ACHN (cell line): ENCODE data around the gene FAM9C.
"Not testable (repeated sequence)": the region's sequence is repeated elsewhere in the genome, so short reads cannot be mapped to it uniquely, and the experiment has no call there.

Experiments
- DNase-seq: peaks from one replicate; pipeline ENCODE4 v3.0.0-alpha.2; 2015
- in situ Hi-C: cut with HindIII; loops from 2 replicates; pipeline ENCODE4 v1.10.0; 2017; ENCODE audit warnings: low sequenced_read_pairs, low pct_ligation_motif_present, low pct_unique_long_range_greater_than_20kb

The FAM9C gene

GRCh38 chrX:13044441-13044840 is at the start of gene FAM9C:
TSS of gene FAM9C (minus strand) at chrX:13044620. CDS start at chrX:13043789, 831 bp downstream.
- no peak for DNase-seq

DNA sequence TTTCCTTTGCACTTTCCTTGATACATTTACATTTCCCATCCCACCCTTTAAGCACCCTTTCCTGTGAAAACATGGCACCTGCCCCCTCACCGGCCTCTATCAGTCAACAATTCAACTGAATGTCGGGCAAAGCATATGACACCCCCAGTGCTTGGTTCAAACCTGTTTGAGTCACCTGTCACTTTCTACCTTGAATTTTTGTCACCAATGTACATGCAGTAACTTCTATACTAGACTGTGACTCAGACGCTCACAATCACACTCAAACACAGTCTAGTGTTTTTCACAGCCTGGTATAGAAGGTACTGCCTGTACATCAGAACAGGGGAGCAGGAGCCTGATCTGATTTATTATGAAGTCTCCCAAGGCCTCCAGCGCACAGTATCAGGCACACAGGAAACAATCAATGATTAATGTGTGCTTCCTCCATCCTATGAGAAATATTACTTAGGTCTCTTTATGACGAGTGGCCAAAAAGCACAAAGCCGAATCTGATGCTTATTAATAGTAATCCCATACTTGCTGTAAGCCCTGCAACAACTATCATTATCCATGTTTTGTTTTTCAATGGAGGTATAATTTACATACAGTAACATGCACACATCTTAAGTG is 49.2 kb upstream of the FAM9C start:
- DNase-seq, result no peak
- in situ Hi-C loops, result no loop called here

More at GRCh38 chrX:13044441-13044840, at the start of gene FAM9C:
- in situ Hi-C loops, result no loop called here

DNA sequence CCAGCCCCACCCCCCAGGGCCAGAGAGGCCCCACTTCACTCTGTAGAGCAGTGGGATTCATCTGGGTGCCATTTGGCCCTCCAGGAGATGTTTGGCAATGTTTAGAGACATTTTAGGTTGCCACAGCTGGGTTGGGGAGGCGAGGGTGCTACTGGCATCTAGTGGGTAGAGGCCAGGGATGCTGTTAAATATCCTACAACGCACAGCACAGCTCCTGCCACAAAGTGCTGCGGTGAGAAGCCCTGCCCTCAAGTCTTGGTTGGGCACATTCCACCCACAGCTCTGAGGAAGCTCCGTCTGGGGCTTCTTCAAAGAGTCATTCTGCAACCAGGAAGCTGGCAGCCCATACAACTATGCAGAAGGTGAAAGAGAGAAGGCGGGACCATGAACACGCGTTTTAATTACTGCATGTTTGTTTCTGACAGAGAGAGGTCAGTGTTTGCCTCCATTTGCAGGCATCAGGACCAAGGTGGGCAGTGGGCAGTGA is 48.1 kb upstream of the FAM9C start:
- in situ Hi-C loops, result no loop called here
- DNase-seq, result no peak

DNA sequence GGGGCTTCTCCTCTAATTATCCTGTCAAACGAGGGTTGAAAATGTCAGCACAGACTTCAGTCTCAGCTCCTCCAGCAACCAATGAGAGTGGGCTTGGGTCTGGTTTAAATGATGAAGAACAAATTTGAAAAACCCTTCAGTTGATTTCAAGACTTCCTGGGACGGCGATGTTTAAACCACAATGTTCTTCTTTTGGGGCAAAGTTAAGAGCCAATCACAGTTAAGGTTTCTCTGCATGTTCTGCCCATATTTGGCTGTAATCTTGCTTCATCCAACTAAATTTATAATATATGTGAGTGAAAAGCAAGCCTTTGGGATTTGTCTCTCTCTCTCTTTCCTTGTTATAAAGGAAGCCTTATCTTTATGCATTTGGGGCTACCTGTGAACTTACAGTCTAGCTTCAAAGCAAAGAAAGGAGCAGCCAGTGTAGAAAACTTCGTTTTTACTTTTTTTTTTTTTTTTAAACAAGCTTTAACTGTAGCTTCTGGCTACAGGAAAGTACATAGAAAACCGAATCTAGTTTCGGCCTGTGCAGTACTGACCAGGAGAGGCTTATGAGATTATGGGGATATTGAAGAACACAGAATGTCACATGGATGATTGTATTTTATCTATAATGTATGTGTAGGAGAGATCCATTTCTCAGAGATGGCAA is 46.8 kb upstream of the FAM9C start:
- DNase-seq, result no peak
- in situ Hi-C loops, result no loop called here

DNA sequence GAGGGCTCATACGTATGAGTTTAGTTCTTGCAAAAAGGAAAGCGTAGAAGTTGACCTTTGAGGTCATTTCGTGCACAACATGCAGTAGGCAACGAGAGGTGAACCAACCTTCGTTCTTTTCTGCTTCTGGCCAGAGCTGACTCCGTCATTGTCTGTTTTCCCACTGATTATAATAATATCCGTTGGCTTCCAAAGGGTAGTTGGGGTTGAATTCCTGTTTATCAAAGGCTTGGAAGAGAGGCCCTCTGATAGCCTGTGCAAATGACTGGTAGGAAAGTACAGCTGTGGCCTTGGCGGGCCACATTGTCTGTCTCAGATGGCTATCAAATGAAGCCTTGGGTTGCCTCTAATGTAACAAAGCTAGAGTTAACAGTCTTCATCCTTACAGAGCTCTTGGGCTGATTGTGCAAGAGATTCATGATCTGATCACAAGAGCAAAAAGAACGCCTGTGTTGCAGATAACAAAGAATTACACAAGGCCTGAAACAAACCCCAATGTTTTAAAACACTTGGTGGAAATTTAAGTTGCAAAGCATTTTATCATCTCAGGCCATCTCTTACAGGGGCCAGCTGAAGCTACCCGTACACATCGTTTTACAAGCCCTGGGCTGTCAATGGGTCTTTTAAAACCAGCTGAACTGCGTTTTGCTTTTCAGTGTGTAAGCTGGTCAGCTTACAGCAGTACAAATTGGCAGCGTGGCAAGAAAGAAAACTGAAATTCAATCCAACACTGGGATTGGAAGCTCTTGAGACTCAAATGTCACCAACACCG is 46.1 kb upstream of the FAM9C start:
- in situ Hi-C loops, result no loop called here
- DNase-seq, result no peak

- in situ Hi-C loops, result no loop called here
Measured at GRCh38 chrX:13090027-13090338, 45.6 kb upstream of the FAM9C start.

GRCh38 chrX:13088156-13088487 is 43.7 kb upstream of the FAM9C start:
- DNase-seq, result no peak
- in situ Hi-C loops, result no loop called here

More at GRCh38 chrX:13090027-13090338, 45.6 kb upstream of the FAM9C start:
- no peak for DNase-seq

GRCh38 chrX:13087322-13088155 is 43.1 kb upstream of the FAM9C start:
- DNase-seq, result no peak
- in situ Hi-C loops, result no loop called here

GRCh38 chrX:13086793-13087321 is 42.4 kb upstream of the FAM9C start:
- in situ Hi-C loops, DNase-seq: not testable (repeated sequence)

GRCh38 chrX:13086076-13086475 is 41.7 kb upstream of the FAM9C start:
- in situ Hi-C loops, result no loop called here
- no peak for DNase-seq

- no peak for DNase-seq
- in situ Hi-C loops, result no loop called here
Measured at GRCh38 chrX:13085526-13085925, 41.1 kb upstream of the FAM9C start.

GRCh38 chrX:13084611-13085010 is 40.2 kb upstream of the FAM9C start:
- in situ Hi-C loops, result no loop called here
- no peak for DNase-seq

- in situ Hi-C loops, DNase-seq: not testable (repeated sequence)
Measured at GRCh38 chrX:13083755-13084326, 39.4 kb upstream of the FAM9C start.

DNA sequence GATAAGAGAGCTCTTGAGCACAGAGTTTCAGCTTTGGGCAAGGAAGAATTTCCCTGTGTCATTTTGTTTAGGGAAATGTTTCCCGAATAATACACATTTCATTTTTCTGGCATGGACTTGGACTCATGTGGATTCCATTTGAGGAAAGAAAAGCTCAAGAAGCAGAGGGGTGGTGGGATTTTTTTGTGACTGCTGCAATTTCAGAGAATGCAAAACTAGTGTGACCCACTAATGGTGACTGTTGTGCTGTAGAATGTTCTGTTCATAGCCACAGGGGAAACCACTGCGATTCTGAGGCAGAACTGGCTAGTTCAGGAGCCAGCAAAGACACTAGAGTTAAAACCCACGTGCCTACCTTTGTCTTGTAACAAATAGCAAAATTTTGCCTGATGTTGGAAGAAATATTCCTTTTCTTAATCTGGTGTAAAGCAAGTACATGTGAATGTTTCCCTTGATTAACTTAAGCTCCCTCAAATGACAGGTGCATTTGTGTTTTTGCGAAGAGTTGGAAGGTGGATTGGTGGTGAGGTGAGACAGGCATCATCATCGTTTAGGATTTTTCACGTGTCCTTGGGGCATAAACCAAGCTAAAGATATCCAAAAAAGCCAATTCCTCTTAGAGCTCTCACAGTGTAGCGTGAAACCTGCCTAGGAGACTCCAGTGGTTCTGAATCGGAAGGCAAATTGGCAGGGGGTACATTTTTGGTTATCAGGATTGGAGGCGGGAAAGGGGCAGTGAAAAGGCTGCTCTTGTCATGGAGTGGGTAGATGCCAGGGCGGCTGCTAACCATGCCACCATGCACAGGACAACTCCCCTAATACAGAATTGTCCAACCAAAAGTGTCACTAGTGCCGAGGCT is 38.0 kb upstream of the FAM9C start:
- no peak for DNase-seq
- in situ Hi-C loops, result no loop called here

DNA sequence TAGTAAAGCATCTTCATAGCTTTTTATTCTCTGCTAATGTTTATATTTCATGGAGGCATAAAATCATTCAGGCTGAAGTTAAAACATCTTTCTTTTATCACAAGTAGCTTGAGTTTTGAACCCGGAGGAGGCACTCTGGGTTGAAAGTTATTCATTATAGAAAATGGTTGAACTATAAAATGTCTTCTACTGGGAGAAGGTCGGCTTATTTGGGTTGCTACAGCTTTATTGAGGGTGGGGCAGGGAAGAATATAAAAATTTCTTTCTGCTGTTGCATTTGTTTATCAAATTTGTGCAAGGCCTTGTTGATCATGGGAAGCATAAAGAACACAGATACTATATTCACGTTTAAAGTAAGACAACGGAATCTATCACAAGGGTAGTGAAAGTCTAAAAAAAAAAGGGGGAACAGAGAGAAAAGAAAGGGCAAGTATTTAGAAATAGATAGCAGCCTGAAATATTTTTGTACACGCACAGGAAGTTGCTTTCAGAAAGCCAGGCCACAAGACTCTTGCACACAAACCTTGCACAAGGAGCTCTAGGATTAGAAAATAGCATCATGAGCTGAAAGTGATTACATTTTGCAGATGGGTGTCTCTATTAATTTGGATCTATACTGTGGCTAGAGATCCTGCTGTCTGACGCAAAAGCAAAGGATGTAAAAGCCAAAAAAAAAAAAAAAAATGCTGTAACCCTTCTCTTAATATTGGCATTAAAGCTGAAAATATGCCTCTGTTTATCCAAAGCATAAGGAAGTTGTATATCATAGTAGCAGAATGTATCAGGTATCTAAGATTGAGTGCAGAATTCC is 37.2 kb upstream of the FAM9C start:
- peak; percentile 2 for DNase-seq
- in situ Hi-C loops, result no loop called here

DNA sequence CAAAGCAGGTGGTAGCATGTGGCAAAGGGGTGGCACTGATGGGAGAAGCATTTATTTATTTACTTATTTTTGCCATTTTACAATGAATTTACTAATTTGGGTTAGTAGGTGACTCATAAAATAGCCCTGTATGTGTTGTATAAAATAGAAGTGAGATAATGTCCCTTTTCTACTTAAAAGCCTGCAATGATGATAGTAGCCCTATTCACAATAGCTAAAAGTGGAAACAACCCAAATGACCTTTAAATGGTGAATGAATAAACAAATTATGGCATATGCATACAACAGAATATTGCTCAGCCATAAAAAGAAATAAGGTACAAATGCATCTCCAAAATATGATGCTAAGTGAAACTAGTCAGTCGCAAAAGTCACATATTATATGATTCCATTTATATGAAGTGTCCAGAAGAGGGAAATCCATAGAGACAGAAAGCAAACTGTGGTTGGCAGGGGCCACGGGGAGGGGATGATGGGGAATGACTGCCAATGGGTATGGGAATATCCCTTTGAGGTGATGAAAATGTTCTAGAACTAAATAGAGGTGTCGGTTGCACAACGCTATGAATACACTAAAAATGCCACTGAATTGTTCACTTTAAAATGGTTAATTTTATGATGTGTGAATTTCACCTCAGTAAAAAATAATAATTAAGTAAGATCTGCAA is 35.8 kb upstream of the FAM9C start:
- no peak for DNase-seq
- in situ Hi-C loops, result no loop called here
